Measurements from ENCODE around the gene NFATC1. TPM values are rescaled to one million over a fixed set of nuclear protein-coding genes. Genes with fewer than 3 reads are reported as not detected.

Gene NFATC1
- polyA plus RNA-seq, 3 donors, result 2.5 to 21.7 (median 8.8) TPM

GRCh38 chr18:79426376-79427300, 30.9 kb downstream of the NFATC1 start:
- 83 to 91% (median 90%) methylated on average over 37 of the region's 37 CpGs for WGBS, 3 donors
- H3K27ac ChIP-seq (ENCODE audit: low read depth, low read length), result no peak overlapping the region

DNA sequence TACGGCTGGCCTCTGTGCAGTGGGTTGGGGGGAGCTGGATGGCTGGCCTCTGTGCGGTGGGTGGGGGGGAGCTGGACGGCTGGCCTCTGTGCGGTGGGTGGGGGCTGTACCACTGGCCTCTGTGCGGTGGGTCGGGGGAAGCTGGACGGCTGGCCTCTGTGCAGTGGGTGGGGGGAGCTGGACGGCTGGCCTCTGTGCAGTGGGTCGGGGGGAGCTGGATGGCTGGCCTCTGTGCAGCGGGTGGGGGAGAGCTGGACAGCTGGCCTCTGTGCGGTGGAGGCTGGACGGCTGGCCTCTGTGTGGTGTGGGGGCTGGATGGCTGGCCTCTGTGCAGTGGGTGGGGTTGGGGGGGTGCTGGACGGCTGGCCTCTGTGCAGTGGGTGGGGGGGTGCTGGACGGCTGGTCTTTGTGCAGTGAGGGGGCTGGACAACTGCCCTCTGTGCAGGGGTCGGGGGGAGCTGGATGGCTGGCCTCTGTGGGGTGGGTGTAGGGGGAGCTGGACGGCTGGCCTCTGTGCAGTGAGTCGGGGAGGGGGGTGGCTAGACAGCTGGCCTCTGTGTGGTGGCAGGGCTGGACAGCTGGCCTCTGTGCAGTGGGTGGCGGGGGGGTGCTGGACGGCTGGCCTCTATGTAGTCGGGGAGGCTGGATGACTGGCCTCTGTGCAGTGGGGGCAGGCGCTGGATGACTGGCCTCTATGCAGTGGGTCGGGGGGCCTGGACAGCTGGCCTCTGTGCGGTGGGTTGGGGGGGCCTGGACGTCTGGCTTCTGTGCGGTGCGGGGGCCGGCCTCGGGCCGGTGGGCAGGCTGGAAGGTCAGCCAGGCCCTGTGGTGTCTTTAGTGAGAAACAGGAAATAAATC, 31.9 kb downstream of the NFATC1 start:
- WGBS, 3 donors, result 67 to 90% (median 85%) methylated on average over 27 to 29 of the region's 29 CpGs

GRCh38 chr18:79428287-79428686, 32.6 kb downstream of the NFATC1 start:
- H3K27ac ChIP-seq (ENCODE audit: low read depth, low read length), result no peak overlapping the region

More for the DNA sequence above, 31.9 kb downstream of the NFATC1 start:
- no peak overlapping the region for H3K27ac ChIP-seq (ENCODE audit: low read depth, low read length)

GRCh38 chr18:79429381-79429780, 33.7 kb downstream of the NFATC1 start:
- H3K27ac ChIP-seq (ENCODE audit: low read depth, low read length), result no peak overlapping the region
- WGBS, 3 donors, result 88 to 94% (median 91%) methylated on average over 14 of the region's 14 CpGs

More at GRCh38 chr18:79428287-79428686, 32.6 kb downstream of the NFATC1 start:
- WGBS, 3 donors, result 75 to 93% (median 91%) methylated on average over 10 of the region's 10 CpGs

GRCh38 chr18:79429785-79430281, 34.1 kb downstream of the NFATC1 start:
- 76 to 78% (median 77%) methylated on average over 27 of the region's 27 CpGs for WGBS, 3 donors
- no peak overlapping the region for H3K27ac ChIP-seq (ENCODE audit: low read depth, low read length)

DNA sequence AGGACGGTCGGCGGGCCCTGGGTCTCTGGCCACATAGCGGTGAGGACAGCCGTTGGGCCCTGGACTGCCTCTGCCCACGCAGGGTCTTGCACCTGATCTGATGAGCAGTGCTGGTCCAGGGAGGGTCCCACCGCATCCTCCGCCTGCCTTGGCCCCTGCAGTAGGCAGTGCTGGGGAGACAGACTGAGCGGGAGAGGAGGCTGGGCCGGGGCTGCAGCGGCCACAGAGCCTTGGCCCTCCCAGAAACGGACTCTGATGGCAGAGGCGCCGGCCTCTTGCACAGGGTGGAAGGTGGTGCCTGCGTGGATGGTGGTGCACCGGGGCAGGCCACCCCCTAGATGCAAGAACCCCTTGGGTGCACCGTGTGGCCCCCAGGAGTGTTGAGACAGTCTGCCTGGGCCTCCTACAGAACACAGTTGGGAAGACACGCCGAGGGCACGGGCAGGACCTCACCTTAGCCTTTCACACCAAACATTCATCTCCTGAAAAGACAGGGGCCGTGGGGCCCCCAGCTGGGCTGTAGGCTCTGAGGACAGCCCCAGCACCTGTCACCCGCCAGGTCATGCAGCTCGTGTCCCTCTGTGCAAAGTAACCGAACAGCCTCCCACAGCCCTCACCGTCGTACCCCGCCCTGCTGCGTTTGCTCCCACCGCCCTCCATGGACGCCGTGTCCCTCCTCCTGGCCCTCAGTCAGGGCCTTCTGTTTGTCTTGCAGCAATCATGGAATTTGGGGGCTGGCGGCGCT, 36.8 kb downstream of the NFATC1 start:
- 86 to 97% (median 95%) methylated on average over 33 of the region's 33 CpGs for WGBS, 3 donors

GRCh38 chr18:79433431-79433830, 37.7 kb downstream of the NFATC1 start:
- no peak overlapping the region for H3K27ac ChIP-seq (ENCODE audit: low read depth, low read length)
- 93 to 97% (median 97%) methylated on average over 27 of the region's 27 CpGs for WGBS, 3 donors

More for the DNA sequence above, 36.8 kb downstream of the NFATC1 start:
- no peak overlapping the region for H3K27ac ChIP-seq (ENCODE audit: low read depth, low read length)

GRCh38 chr18:79434607-79435401, 39.1 kb downstream of the NFATC1 start:
- no peak overlapping the region for H3K27ac ChIP-seq (ENCODE audit: low read depth, low read length)
- WGBS, 3 donors, result 73 to 90% (median 90%) methylated on average over 30 to 31 of the region's 31 CpGs

- 90 to 96% (median 96%) methylated on average over 34 to 37 of the region's 37 CpGs for WGBS, 3 donors
- no peak overlapping the region for H3K27ac ChIP-seq (ENCODE audit: low read depth, low read length)
These were observed 41.0 kb downstream of the NFATC1 start for GRCh38 chr18:79436556-79437275.

- no peak overlapping the region for H3K27ac ChIP-seq (ENCODE audit: low read depth, low read length)
- 68 to 93% (median 92%) methylated on average over 36 of the region's 36 CpGs for WGBS, 3 donors
These were observed 42.6 kb downstream of the NFATC1 start for GRCh38 chr18:79438089-79438897.

GRCh38 chr18:79438898-79439627, 43.3 kb downstream of the NFATC1 start:
- 67 to 78% (median 76%) methylated on average over 35 to 37 of the region's 37 CpGs for WGBS, 3 donors
- H3K27ac ChIP-seq (ENCODE audit: low read depth, low read length), result no peak overlapping the region

GRCh38 chr18:79439628-79440023, 43.9 kb downstream of the NFATC1 start:
- WGBS, 3 donors, result 69 to 88% (median 85%) methylated on average over 16 of the region's 16 CpGs
- H3K27ac ChIP-seq (ENCODE audit: low read depth, low read length), result no peak overlapping the region

DNA sequence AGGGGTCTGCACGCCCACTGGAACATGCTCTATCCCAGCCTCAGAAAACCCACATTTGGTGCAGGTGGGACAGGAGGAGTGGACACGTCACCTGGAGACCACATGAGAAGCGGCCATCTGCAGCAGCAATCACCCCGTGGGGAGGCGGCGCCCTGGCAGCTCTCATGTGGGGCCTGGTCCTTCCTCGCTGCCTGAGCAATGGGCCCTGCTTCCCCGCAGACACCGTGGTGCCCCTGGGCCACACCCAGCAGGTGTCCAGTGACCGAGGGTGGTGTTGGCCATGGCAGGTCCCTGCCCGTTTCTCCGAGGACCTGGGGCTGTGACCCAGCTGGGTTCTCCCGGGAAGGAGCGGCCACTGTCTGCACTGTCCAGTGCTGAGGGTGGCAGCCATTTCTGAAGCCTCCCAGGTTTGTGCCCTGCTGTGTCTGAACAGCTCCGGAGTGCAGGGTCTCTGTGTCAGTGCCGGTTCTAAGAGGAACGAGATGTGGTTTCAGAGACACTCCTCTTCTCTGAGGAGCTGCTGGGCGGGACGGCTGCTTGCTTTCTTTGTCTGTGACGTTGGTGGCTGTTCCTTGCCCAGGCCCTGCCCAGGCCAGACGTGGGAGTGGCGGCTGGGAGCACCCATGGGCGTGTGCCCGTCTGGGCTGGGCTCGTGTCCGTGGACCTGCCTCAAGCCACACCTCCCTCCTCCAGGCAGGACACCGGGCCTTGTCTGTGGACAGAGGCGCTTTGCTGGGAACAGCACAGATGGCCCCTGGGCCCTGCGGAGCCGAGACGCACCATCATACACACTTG, 44.8 kb downstream of the NFATC1 start:
- H3K27ac ChIP-seq (ENCODE audit: low read depth, low read length), result no peak overlapping the region
- WGBS, 3 donors, result 73 to 92% (median 85%) methylated on average over 31 of the region's 31 CpGs

- WGBS, 3 donors, result 93 to 97% (median 95%) methylated on average over 16 of the region's 16 CpGs
- no peak overlapping the region for H3K27ac ChIP-seq (ENCODE audit: low read depth, low read length)
These were observed 45.7 kb downstream of the NFATC1 start for GRCh38 chr18:79441420-79441819.
